CD4-positive, alpha-beta T cell (primary cell): ENCODE results near the gene FUBP3. TPM values are rescaled to one million over a fixed set of nuclear protein-coding genes. Genes with fewer than 3 reads are reported as not detected.

Source experiments
- ATAC-seq: fragments of 200-7000 bp; cut with Tn5 transposase; one replicate; pipeline ENCODE4 v1.10.0; 2022; ENCODE audit warnings: mild to moderate bottlenecking; ENCODE audit not compliant: poor library complexity
- CTCF ChIA-PET: fragments of 350-600 bp; sonication (Branson Sonifier 250); formaldehyde crosslinking; loops from one replicate; lab custom pipeline; 2021; ENCODE audit warnings: antibody characterized with exemption, inconsistent platforms; lab: Charles Lee
- POLR2A ChIA-PET: fragments of 350-600 bp; sonication (Branson Sonifier 250); formaldehyde crosslinking; loops from one replicate; lab custom pipeline; 2021; ENCODE audit warnings: antibody characterized with exemption, inconsistent platforms; lab: Charles Lee
- DNase-seq, 14 experiments: peaks; one replicate each; pipeline ENCODE4 v3.0.0-alpha.2; 2013 to 2020; ENCODE audit warnings: mixed read lengths in 2 of 14
- H3K27ac ChIP-seq, 2 donors: one replicate each; pipeline versions ENCODE4 v1.5.1 to v1.7.0; 2013; ENCODE audit warnings: low read length in 2 of 2, low read depth in 1 of 2, mild to moderate bottlenecking in 1 of 2
- H3K27me3 ChIP-seq, 2 experiments: 1 replicate in 1 of 2; 2 replicates in 1 of 2; pipeline versions ENCODE4 v1.6.1 to v1.7.0; 2013; ENCODE audit warnings: low read length in 2 of 2, control low read depth in 1 of 2, mild to moderate bottlenecking in 1 of 2, moderate library complexity in 1 of 2; ENCODE audit not compliant: insufficient read depth in 2 of 2, control insufficient read depth in 1 of 2
- H3K36me3 ChIP-seq: one replicate; pipeline ENCODE4 v1.6.1; 2013; ENCODE audit warnings: low read length, control low read depth; ENCODE audit not compliant: insufficient read depth
- H3K4me1 ChIP-seq: one replicate; pipeline ENCODE4 v1.6.1; 2013; ENCODE audit warnings: low read length, control low read depth; ENCODE audit not compliant: insufficient read depth
- H3K4me3 ChIP-seq: one replicate; pipeline ENCODE4 v1.5.1; 2013; ENCODE audit warnings: mild to moderate bottlenecking, low read length, moderate library complexity
- H3K9me3 ChIP-seq, 2 experiments: 1 replicate in 1 of 2; 2 replicates in 1 of 2; pipeline versions ENCODE4 v1.6.1 to v1.7.0; 2013; ENCODE audit warnings: low read length in 2 of 2, mild to moderate bottlenecking in 2 of 2, control low read depth in 1 of 2, moderate library complexity in 1 of 2; ENCODE audit not compliant: control insufficient read depth in 1 of 2, insufficient read depth in 1 of 2
- H3K27ac Mint-ChIP-seq: one replicate; pipeline ENCODE4 v1.8.0; 2020; ENCODE audit warnings: mixed read lengths
- H3K27me3 Mint-ChIP-seq: one replicate; pipeline ENCODE4 v1.8.0; 2021; ENCODE audit warnings: mixed read lengths
- H3K36me3 Mint-ChIP-seq: one replicate; pipeline ENCODE4 v1.8.0; 2021; ENCODE audit warnings: low read depth, mixed read lengths
- H3K4me1 Mint-ChIP-seq: one replicate; pipeline ENCODE4 v1.8.0; 2021; ENCODE audit warnings: low read depth, mixed read lengths
- H3K4me3 Mint-ChIP-seq: one replicate; pipeline ENCODE4 v1.8.0; 2020; ENCODE audit warnings: mild to moderate bottlenecking, mixed read lengths
- H3K9me3 Mint-ChIP-seq: one replicate; pipeline ENCODE4 v1.8.0; 2020; ENCODE audit warnings: mixed read lengths
- CTCF ChIP-seq: fragments of 200-600 bp; IDR thresholded peaks from one replicate; pipeline ENCODE4 v1.8.0; 2022; ENCODE audit warnings: antibody characterized with exemption, mild to moderate bottlenecking
- intact Hi-C, 2 experiments: fragments of 100-400 bp; cut with DNase I in 1 of 2; cut with micrococcal nuclease in 1 of 2; formaldehyde crosslinking; loops; one replicate each; pipeline versions ENCODE4 v1.15.1 to v1.9.0; 2023 to 2025; cut with DNase I, micrococcal nuclease
- total RNA-seq, 174 experiments: library from RNA in 2 of 174; stranded (reverse) in 2 of 174; gene quantifications; one replicate each; pipeline ENCODE4 v1.2.3 and lab custom pipeline; 2021 to 2026

The FUBP3 gene
- total RNA-seq, 2 experiments from 2014 or later, result 21.2 to 30.2 TPM

- H3K4me3 Mint-ChIP-seq, result no peak overlapping the region
- H3K27ac Mint-ChIP-seq, result no peak overlapping the region
- Histone ChIP-seq H3K9me3 (peaks cover 0 to 4% of the 10 kb centered on the region in 2 experiments), H3K36me3 (no peaks in the 10 kb centered on the region), H3K4me3 (no peak overlapping the region), H3K4me1 (no peaks in the 10 kb centered on the region), H3K27ac (no peak overlapping the region), H3K27me3 (peaks cover 4 to 9% of the 10 kb centered on the region in 2 experiments)
- ChIA-PET CTCF (no interaction called here), POLR2A (no interaction called here)
- intact Hi-C loops, result no loop called here
- no peaks in the 10 kb centered on the region for H3K9me3 Mint-ChIP-seq
- H3K36me3 Mint-ChIP-seq, result no peaks in the 10 kb centered on the region
- H3K4me1 Mint-ChIP-seq, result no peaks in the 10 kb centered on the region
- peaks cover 18% of the 10 kb centered on the region for H3K27me3 Mint-ChIP-seq
- no peak for TF ChIP-seq CTCF
- ATAC-seq (no peak), DNase-seq (no peak)
Measured at GRCh38 chr9:130672466-130672865, 93.1 kb downstream of the FUBP3 start.

- no peak for DNase-seq
- Histone ChIP-seq H3K4me1 (no peaks in the 10 kb centered on the region), H3K27me3 (peaks cover 0 to 3% of the 10 kb centered on the region in 2 experiments), H3K9me3 (no peaks in the 10 kb centered on the region), H3K27ac (no peak overlapping the region), H3K4me3 (no peak overlapping the region), H3K36me3 (no peaks in the 10 kb centered on the region)
- Mint-ChIP-seq H3K27me3 (peaks cover 14% of the 10 kb centered on the region), H3K27ac (no peak overlapping the region), H3K36me3 (no peaks in the 10 kb centered on the region), H3K4me1 (no peaks in the 10 kb centered on the region), H3K4me3 (no peak overlapping the region), H3K9me3 (no peaks in the 10 kb centered on the region)
- ATAC-seq, result no peak
- intact Hi-C loops, result no loop called here
- ChIA-PET POLR2A (interaction anchor here (0.6 kb wide), 1 partner anchor 25 kb away, joined by 4 read pairs; no protein-coding TSS in a partner anchor), CTCF (no interaction called here)
- no peak for TF ChIP-seq CTCF
Measured at GRCh38 chr9:130672933-130673615, 93.7 kb downstream of the FUBP3 start.

GRCh38 chr9:130675396-130675795, 96.0 kb downstream of the FUBP3 start:
- Mint-ChIP-seq H3K4me1 (no peaks in the 10 kb centered on the region), H3K4me3 (no peak overlapping the region), H3K36me3 (no peaks in the 10 kb centered on the region), H3K27me3 (peaks cover 19% of the 10 kb centered on the region), H3K9me3 (no peaks in the 10 kb centered on the region), H3K27ac (no peak overlapping the region)
- no peak for TF ChIP-seq CTCF
- H3K9me3 ChIP-seq, result no peaks in the 10 kb centered on the region
- DNase-seq, result no peak
- CTCF ChIA-PET, result interaction anchor here (1.4 kb wide), 1 partner anchor 9 kb away, joined by 3 read pairs; no protein-coding TSS in a partner anchor
- POLR2A ChIA-PET, result no interaction called here
- no peak overlapping the region for H3K27ac ChIP-seq
- no peak for ATAC-seq
- no peak overlapping the region for H3K4me3 ChIP-seq
- peaks cover 0 to 6% of the 10 kb centered on the region in 2 experiments for H3K27me3 ChIP-seq
- intact Hi-C loops, result no loop called here
- H3K4me1 ChIP-seq, result no peaks in the 10 kb centered on the region
- H3K36me3 ChIP-seq, result no peaks in the 10 kb centered on the region
